ENCODE data around the gene SUN2.
A peak's percentile ranks its signal among the peaks of the same experiment; 100 is the strongest.

Gene SUN2

DNA sequence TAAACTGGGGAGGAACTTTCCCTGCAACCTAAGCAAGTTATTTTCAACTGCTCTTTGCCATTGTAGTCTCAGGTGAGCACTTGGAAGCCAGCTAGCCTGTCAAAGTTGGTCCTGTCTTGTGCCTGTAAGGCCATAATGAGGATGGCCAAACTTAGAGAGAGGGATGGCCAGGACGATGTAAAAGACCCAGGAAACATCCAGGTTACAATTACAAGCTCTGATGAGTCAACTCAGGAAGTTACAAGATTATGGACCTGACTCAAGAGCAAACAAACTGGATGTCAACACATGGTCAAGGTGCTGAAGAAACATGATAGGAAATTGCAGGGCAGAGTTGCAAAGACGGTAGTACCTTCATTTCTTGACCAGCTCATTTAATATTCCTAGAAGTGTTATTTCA lies 48.5 kb downstream of the SUN2 start:
- Histone ChIP-seq H2AFZ (ENCODE audit: low read depth, low read length) (no peak overlapping the region), H3K4me1 (ENCODE audit: insufficient read depth, low read length) (peaks cover 23% of the 10 kb centered on the region), H3K4me3 (ENCODE audit: low read length) (peak overlapping the region; percentile 91), H3K27me3 (ENCODE audit: insufficient read depth, low read length) (no peaks in the 10 kb centered on the region), H3K9me3 (ENCODE audit: low read length) (no peaks in the 10 kb centered on the region), H3K36me3 (ENCODE audit: insufficient read depth, low read length) (peaks cover 19% of the 10 kb centered on the region)

DNA sequence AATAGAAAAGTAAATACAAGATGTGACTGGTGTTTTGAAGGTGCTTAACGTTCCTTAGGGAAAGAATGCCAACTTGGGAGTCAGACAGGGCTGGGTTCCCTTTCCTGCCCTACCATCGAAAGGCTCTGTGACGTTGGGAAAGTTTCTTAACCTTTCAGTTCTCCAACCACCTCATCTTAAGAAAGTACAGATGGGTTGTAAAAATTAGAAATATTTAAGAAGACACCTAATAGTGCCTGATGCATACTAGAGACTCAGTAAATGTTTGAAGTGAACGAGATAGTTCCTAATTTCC lies 49.0 kb downstream of the SUN2 start:
- H3K36me3 ChIP-seq (ENCODE audit: insufficient read depth, low read length) = peaks cover 19% of the 10 kb centered on the region
- no peaks in the 10 kb centered on the region for H3K27me3 ChIP-seq (ENCODE audit: insufficient read depth, low read length)
- no peak overlapping the region for H2AFZ ChIP-seq (ENCODE audit: low read depth, low read length)
- peak overlapping the region; percentile 91 for H3K4me3 ChIP-seq (ENCODE audit: low read length)
- H3K4me1 ChIP-seq (ENCODE audit: insufficient read depth, low read length) = peaks cover 23% of the 10 kb centered on the region
- H3K9me3 ChIP-seq (ENCODE audit: low read length) = no peaks in the 10 kb centered on the region

DNA sequence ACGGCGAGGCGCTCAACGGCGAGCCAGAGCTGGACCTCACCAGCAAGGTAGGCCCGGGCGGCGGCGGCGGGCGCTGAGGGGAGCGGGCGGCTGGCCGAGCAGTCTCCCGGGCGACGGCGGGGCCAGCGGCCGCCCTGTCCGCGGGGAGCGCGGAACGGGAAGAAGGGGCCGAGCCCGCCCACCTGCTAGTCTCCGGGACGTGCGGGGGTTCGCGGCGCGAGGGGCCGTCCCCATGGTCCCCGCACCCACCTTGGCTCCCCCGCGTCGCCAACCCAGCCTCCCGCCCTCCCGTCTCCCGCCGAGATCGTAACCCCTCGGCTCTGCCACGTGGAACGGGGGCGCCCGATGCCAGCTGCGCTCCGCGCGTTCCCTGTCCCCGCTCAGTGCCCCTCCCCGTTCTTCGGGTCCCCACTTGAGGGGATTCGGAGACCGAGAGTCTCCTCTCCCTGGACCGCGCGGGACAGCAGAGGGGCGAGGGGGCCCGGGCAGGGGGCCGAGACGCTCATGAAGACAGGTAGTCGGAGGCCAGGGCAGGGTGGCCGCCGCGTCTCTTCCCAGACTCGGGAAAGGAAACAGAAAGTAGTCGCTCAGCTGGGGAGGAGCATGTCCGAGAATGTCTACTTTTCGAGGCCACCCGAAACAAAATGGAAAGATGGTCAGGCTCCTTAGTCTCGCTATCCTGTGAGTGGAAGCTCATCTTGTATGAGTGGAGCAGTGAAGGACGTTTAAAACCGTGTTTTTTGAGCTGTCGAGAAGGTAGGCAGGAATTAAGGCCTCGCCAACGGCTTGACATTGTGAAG lies 49.5 kb downstream of the SUN2 start:
- Histone ChIP-seq H3K36me3 (ENCODE audit: insufficient read depth, low read length) (peaks cover 19% of the 10 kb centered on the region), H3K4me1 (ENCODE audit: insufficient read depth, low read length) (peaks cover 27% of the 10 kb centered on the region), H2AFZ (ENCODE audit: low read depth, low read length) (no peak overlapping the region), H3K9me3 (ENCODE audit: low read length) (no peaks in the 10 kb centered on the region), H3K27me3 (ENCODE audit: insufficient read depth, low read length) (no peaks in the 10 kb centered on the region), H3K4me3 (ENCODE audit: low read length) (peak overlapping the region; percentile 91)

DNA sequence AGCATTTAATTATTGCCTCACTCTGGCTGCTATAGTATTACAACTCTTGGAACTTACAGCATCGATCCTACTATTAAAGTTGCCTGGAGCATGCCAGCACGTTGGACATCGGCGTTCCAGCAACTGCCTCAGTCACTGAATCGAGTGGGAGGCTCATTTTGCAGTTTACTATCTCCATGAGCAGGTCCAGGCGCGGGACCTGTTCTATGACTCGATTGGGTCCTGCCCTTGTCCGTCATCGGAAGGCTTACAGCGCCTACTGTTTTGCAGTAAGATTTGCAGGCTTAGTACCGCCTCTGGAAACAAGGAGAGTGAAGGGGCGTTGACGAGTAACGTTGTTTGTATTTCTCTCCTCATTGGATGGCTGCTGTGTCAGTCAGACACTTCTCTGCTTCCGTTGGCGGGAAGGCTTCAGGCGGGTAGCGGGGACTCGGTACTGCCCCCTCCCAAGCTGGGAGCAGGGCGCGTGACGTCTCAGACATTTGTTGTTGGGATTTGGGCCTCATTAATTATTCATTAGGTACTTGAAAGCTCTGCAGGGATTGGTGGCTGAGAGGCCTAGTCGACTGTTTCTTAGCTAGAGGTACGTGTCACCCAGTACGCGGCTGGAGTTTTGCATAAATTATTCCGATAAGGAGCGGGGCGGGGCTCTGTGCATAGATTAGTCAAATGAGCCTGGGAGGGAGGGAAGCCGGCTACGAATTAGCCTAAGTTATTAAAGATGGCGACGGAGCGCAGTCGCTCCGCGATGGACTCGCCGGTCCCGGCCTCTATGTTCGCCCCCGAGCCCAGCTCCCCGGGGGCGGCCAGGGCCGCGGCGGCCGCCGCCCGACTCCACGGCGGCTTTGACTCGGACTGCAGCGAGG lies 50.3 kb downstream of the SUN2 start, which contains the start of gene GTPBP1:
Gene GTPBP1 (plus strand): TSS at position 710 of the 866 bp plus-strand sequence. CDS start 12 bp downstream, at position 722.
- Histone ChIP-seq H2AFZ (ENCODE audit: low read depth, low read length) (peak within 1 kb of the TSS; percentile 45), H3K27me3 (ENCODE audit: insufficient read depth, low read length) (no peaks in the 10 kb centered on the region), H3K4me3 (ENCODE audit: low read length) (peak within 1 kb of the TSS; percentile 91), H3K36me3 (ENCODE audit: insufficient read depth, low read length) (peaks cover 12% of the 10 kb centered on the region), H3K9me3 (ENCODE audit: low read length) (no peaks in the 10 kb centered on the region), H3K4me1 (ENCODE audit: insufficient read depth, low read length) (peaks cover 27% of the 10 kb centered on the region)

DNA sequence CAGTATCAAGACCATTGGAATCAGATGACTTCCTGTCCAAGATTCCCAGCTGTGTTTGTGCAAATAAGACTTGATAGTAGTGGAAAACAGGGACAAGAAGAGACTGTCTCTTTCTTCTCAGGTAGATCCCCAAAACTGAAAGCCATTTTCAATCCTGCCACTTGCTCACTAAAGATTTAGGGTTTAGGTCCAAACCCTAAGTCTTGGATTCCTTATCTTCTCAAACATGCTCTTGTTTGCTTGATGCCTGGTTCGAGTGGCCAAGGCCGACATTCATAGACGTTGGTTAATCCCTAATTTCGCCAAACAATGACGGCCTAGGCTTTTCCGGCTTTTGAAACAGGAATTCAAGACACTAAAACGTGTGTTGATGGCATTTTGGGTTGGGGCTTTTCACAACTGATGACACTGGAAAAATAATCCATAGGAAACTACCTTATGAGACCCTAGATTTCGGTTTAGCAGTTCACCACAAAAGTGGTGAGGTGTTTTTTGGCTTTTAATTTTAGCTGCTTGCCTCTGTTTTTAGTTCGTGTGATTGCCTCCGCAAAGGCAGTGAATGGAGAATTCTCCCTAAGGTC lies 51.1 kb downstream of the SUN2 start:
- Histone ChIP-seq H3K36me3 (ENCODE audit: insufficient read depth, low read length) (peaks cover 5% of the 10 kb centered on the region), H2AFZ (ENCODE audit: low read depth, low read length) (peak overlapping the region; percentile 45), H3K27me3 (ENCODE audit: insufficient read depth, low read length) (no peaks in the 10 kb centered on the region), H3K4me3 (ENCODE audit: low read length) (peak overlapping the region; percentile 48), H3K4me1 (ENCODE audit: insufficient read depth, low read length) (peaks cover 30% of the 10 kb centered on the region), H3K9me3 (ENCODE audit: low read length) (no peaks in the 10 kb centered on the region)

DNA sequence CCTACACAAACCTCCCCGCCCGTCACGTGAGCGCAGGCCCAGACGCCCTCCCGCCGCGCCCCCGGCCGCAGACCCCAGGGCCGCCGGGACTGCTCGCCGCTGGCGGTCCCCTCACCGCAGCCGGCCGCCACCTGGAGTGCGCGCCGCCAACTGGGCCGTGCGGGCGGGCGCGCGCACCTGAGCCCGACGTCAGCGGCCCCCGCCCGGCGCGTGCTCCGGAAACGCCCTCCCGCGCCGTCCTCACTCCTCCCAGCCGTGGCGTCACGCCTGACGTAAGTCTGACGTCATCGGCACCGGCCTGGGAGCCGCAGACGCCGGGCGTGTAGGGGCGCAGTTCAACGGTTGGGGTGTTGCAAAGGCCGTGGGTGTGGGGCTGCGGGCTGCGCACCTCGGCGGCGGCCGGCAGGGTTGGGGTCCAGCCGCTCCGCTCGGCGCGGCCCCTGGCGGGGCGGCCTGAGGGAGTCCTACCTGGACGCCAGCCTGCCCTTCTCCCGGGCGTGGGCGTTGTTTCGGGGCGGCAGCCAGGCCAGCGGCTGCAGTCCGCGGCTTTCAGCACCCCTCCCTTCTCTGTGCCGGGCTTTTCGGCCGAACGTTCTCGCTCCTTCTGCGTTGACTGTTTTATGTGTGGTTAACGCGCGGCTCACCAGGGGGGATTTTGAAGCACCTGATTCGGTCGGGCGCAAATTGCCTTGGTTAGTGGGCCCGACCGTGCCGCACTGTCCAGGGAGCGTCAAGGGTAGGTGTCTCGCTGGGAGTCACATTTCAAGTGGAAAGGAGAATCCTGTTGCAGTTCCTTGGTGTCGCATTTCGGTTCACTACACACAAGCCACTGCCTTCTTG lies 54.8 kb downstream of the SUN2 start, which contains the start of gene JOSD1:
Gene JOSD1 (minus strand): TSS at position 155 of the 840 bp plus-strand sequence. CDS start 956 bp downstream, outside the sequence.
- Histone ChIP-seq H3K9me3 (ENCODE audit: low read length) (no peaks in the 10 kb centered on the region), H3K4me1 (ENCODE audit: insufficient read depth, low read length) (peaks cover 47% of the 10 kb centered on the region), H2AFZ (ENCODE audit: low read depth, low read length) (peak within 1 kb of the TSS; percentile 83), H3K4me3 (ENCODE audit: low read length) (peak within 1 kb of the TSS; percentile 98), H3K27me3 (ENCODE audit: insufficient read depth, low read length) (no peaks in the 10 kb centered on the region), H3K36me3 (ENCODE audit: insufficient read depth, low read length) (peaks cover 9% of the 10 kb centered on the region)

DNA sequence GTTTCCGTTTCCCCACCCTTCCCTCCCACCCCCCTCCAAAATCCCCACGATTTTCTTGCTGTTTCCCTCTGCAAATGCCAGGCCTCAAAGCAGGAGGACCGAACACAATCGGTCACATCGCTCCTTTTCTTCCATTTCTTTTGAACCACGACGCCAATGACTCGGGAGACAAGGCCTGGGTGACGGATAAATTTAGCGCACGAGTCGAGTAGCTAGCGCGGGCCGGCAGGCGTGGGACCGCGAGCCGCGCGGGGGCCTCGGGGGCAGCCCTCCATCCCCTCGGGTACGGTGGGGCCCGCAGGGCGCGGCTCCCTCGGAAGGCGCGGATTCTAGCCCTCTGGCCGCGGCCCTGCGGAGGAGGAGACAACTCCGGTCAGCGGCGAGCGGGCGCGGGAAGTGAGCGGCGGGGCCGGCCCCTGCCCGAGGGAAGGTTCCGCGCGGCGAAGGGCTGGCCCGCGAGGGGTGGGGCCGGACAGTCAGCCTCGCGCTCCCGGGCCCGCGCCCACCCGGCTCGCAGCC lies 55.5 kb downstream of the SUN2 start:
- no peaks in the 10 kb centered on the region for H3K9me3 ChIP-seq (ENCODE audit: low read length)
- peak overlapping the region; percentile 98 for H3K4me3 ChIP-seq (ENCODE audit: low read length)
- no peaks in the 10 kb centered on the region for H3K27me3 ChIP-seq (ENCODE audit: insufficient read depth, low read length)
- H2AFZ ChIP-seq (ENCODE audit: low read depth, low read length) = peak overlapping the region; percentile 83
- H3K4me1 ChIP-seq (ENCODE audit: insufficient read depth, low read length) = peaks cover 47% of the 10 kb centered on the region
- H3K36me3 ChIP-seq (ENCODE audit: insufficient read depth, low read length) = peaks cover 9% of the 10 kb centered on the region

DNA sequence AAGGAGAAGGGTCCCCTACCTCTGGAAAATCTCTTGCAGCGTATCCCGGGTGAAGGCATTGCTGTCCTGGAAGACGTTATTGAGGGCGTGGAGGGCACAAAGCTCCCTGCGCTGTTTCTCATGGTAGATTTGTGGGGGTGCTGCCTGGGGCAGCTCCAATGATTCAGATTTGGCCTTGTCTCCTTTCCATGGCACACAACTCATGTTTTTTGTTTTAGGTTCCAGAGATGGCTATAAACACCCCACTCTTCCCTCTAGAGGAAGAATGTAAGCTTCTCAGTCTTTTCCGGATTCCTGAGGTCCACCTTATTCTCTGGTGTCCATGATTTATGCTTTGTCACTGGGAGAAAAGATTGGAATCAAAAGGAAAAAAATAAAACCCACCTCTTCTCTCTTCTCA lies 56.0 kb downstream of the SUN2 start:
- H3K36me3 ChIP-seq (ENCODE audit: insufficient read depth, low read length) = peaks cover 14% of the 10 kb centered on the region
- H3K4me3 ChIP-seq (ENCODE audit: low read length) = peak overlapping the region; percentile 98
- H2AFZ ChIP-seq (ENCODE audit: low read depth, low read length) = no peak overlapping the region
- peaks cover 45% of the 10 kb centered on the region for H3K4me1 ChIP-seq (ENCODE audit: insufficient read depth, low read length)
- H3K27me3 ChIP-seq (ENCODE audit: insufficient read depth, low read length) = no peaks in the 10 kb centered on the region
- no peaks in the 10 kb centered on the region for H3K9me3 ChIP-seq (ENCODE audit: low read length)

DNA sequence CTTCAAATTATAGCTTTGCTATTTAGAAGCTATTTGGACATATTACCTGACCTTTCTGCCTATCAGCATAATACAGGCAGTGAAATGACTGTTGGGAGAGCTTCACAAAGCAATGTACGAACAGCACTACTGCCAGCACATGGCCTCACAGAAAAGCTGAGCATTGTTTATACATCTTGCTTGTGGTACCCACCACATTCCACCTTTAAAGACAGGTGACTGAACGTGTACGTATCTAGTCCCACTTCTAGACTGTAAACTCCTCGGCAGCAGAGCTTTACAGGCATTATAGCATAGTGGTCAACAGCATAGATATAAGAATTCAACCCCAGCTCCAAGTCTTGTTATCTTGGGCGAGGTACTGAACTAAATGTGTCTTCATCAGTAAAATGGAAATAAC lies 56.7 kb downstream of the SUN2 start:
- Histone ChIP-seq H2AFZ (ENCODE audit: low read depth, low read length) (no peak overlapping the region), H3K36me3 (ENCODE audit: insufficient read depth, low read length) (peaks cover 17% of the 10 kb centered on the region), H3K4me3 (ENCODE audit: low read length) (peak overlapping the region; percentile 98), H3K9me3 (ENCODE audit: low read length) (no peaks in the 10 kb centered on the region), H3K27me3 (ENCODE audit: insufficient read depth, low read length) (no peaks in the 10 kb centered on the region), H3K4me1 (ENCODE audit: insufficient read depth, low read length) (peaks cover 40% of the 10 kb centered on the region)

DNA sequence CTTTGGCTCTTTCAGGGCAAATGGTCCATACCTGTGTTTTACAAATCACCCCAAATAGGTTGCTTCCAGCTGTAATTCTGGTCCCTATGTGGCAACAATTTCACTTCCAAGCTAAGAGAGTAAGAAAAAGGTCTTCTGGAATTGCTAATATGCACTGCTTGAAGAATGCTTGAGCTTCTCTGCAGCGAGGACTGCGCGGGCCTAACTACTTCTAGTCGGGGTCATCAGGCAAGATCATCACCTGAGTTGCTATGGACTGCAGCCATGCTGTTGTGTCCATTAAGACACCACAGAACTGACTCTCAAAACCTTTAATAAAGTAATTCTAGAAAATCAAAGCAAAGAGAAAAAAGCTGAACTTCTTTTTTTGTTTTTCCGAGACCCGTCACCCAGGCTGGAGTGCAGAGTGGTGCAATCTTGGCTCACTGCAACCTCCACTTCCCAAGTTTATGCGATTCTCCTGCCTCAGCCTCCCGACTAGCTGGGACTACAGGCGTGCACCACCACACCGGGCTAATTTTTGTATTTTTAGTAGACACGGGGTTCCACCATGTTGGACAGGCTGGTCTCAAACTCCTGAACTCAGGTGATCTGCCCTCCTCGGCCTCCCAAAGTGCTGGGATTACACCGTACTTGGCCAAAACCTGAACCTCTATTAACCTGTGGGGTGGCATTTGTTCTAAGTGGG lies 57.2 kb downstream of the SUN2 start:
- Histone ChIP-seq H2AFZ (ENCODE audit: low read depth, low read length) (no peak overlapping the region), H3K27me3 (ENCODE audit: insufficient read depth, low read length) (no peaks in the 10 kb centered on the region), H3K36me3 (ENCODE audit: insufficient read depth, low read length) (peaks cover 19% of the 10 kb centered on the region), H3K4me1 (ENCODE audit: insufficient read depth, low read length) (peaks cover 40% of the 10 kb centered on the region), H3K9me3 (ENCODE audit: low read length) (no peaks in the 10 kb centered on the region), H3K4me3 (ENCODE audit: low read length) (peak overlapping the region; percentile 98)

DNA sequence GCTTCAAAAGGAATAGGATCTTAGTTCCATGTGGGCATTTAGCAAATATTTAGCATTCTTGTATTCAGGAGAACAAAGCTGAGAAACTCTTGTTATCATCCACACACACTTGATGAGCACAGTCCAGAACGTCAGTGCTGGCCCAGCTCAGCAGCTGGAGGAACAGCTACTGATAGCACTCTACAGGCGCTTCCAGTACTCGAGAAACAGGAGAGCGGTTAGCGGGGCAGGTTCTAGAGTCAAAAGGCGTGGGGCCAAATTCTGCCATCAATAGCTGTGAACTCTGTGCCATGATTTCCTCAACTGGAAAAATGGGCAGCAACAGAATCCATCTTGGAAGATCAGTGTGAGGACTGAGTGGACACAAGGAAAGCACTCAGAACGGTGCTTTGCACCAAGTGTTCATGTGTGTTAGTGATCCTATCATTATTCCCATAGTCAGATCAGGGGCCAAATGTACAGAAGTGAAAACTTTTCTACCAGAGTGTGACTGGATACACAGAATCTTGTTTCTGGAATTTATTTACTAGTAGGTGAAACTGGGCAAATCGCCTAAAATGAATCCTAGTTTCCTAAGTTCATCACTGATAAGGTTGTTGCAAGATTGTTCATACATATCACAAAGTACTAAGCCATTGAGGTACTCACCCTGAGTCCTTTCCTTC lies 58.2 kb downstream of the SUN2 start:
- Histone ChIP-seq H3K4me3 (ENCODE audit: low read length) (peak overlapping the region; percentile 98), H3K9me3 (ENCODE audit: low read length) (no peaks in the 10 kb centered on the region), H2AFZ (ENCODE audit: low read depth, low read length) (no peak overlapping the region), H3K27me3 (ENCODE audit: insufficient read depth, low read length) (no peaks in the 10 kb centered on the region), H3K4me1 (ENCODE audit: insufficient read depth, low read length) (peaks cover 40% of the 10 kb centered on the region), H3K36me3 (ENCODE audit: insufficient read depth, low read length) (peaks cover 19% of the 10 kb centered on the region)
